Hematopoietic multipotent progenitor cell treated with erythropoietin and hydrocortisone succinate and interleukin-3 and kit ligand, for 4 days (in vitro differentiated cells): Measurements from ENCODE around the gene SVOP.
"Not testable (repeated sequence)": the region's sequence is repeated elsewhere in the genome, so short reads cannot be mapped to it uniquely, and the experiment has no call there.

Source experiments
- DNase-seq: peaks from one replicate; pipeline ENCODE4 v3.0.0-alpha.2; 2015

The SVOP gene

GRCh38 chr12:108879615-108880254 lies 141.1 kb downstream of the SVOP start, which contains the start of gene DAO:
TSS of gene DAO (plus strand) at chr12:108880092. CDS start at chr12:108885007, 4,915 bp downstream.
- DNase-seq = no peak

GRCh38 chr12:108876550-108876949 lies 144.3 kb downstream of the SVOP start:
- no peak for DNase-seq

GRCh38 chr12:108875682-108876361 lies 145.0 kb downstream of the SVOP start:
- DNase-seq = no peak

- DNase-seq = no peak
These were observed 145.6 kb downstream of the SVOP start for GRCh38 chr12:108875280-108875679.

- no peak for DNase-seq
These were observed 152.1 kb downstream of the SVOP start for GRCh38 chr12:108868781-108869180.

- DNase-seq = not testable (repeated sequence)
These were observed 154.8 kb downstream of the SVOP start for GRCh38 chr12:108866083-108866482.

GRCh38 chr12:108865169-108865568 lies 155.7 kb downstream of the SVOP start:
- no peak for DNase-seq

- no peak for DNase-seq
These were observed 158.3 kb downstream of the SVOP start for GRCh38 chr12:108862588-108862959.

- peak; percentile 58 for DNase-seq
These were observed 158.8 kb downstream of the SVOP start for GRCh38 chr12:108861878-108862587.

- no peak for DNase-seq
These were observed 160.4 kb downstream of the SVOP start for GRCh38 chr12:108860443-108860842.

- DNase-seq = no peak
These were observed 161.0 kb downstream of the SVOP start for GRCh38 chr12:108859923-108860291.

- not testable (repeated sequence) for DNase-seq
These were observed 161.5 kb downstream of the SVOP start for GRCh38 chr12:108859141-108859922.

- DNase-seq = no peak
These were observed 162.4 kb downstream of the SVOP start for GRCh38 chr12:108858311-108859074.
